GM12872 (cell line): ENCODE results near the gene RHBDD1.

Experiments
- TF ChIP-seq, protein P1 (sequence below): IDR thresholded peaks from 3 replicates; pipeline ENCODE4 v1.5.1; 2011; ENCODE audit warnings: low read depth, mild to moderate bottlenecking, low read length, moderate library complexity; ENCODE audit not compliant: insufficient read depth

Gene RHBDD1

DNA sequence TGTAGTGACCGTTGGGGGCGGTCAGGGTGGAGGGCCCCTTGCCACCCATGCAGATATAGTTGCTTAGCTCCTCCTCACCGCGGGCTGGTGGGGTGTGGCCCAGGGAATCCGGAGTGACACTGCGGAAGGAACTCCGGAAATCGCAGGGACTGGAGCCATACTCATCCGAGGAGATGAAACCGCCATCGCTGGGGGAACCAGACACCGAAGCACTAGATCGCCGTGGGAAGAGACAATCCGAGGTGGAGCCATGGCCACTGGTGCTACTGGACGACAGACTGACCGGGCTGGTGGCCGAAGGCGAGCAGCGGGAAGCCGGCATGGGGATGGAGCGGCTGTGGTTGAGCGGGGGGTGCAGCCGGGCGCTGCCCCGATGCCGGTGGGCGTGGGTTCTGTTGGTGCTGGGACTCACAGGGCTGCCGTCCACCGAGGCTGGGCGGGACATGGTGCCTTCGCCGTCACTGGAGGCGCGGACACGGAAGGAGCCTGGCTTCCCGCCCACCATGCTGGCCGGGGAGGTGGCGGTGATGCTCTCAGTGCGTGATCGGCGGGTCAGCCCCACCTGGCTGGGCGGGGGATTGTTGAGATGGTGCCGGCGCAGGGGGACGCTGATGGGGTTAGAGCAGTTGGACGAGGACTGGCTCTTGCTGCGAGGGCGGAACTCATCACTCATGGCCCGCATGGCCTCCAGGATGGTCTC, 38.4 kb upstream of the RHBDD1 start:
- TF ChIP-seq, protein P1, sequence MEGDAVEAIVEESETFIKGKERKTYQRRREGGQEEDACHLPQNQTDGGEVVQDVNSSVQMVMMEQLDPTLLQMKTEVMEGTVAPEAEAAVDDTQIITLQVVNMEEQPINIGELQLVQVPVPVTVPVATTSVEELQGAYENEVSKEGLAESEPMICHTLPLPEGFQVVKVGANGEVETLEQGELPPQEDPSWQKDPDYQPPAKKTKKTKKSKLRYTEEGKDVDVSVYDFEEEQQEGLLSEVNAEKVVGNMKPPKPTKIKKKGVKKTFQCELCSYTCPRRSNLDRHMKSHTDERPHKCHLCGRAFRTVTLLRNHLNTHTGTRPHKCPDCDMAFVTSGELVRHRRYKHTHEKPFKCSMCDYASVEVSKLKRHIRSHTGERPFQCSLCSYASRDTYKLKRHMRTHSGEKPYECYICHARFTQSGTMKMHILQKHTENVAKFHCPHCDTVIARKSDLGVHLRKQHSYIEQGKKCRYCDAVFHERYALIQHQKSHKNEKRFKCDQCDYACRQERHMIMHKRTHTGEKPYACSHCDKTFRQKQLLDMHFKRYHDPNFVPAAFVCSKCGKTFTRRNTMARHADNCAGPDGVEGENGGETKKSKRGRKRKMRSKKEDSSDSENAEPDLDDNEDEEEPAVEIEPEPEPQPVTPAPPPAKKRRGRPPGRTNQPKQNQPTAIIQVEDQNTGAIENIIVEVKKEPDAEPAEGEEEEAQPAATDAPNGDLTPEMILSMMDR = no peak

DNA sequence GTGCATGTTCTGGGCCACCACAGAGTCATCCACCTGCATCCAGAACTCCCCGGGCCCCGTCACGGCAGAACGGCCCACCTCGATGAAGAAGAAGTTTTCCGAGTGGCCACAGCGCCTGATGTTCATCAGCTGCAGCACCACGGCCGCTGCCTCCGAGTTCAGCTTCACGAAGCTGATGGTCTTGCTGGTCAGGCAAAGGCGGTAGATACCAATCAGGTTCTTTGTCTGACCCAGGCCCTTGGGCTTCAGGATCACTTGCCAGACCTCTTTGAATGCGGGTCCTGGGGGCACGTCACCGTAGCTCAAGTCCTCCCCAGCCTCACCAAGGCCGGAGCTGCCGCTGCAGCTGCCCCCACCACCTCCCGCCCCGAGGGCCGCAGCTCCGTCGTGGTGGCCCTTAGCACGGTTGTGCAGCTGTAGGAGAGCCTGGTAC, 37.8 kb upstream of the RHBDD1 start:
- TF ChIP-seq, protein P1 = no peak

DNA sequence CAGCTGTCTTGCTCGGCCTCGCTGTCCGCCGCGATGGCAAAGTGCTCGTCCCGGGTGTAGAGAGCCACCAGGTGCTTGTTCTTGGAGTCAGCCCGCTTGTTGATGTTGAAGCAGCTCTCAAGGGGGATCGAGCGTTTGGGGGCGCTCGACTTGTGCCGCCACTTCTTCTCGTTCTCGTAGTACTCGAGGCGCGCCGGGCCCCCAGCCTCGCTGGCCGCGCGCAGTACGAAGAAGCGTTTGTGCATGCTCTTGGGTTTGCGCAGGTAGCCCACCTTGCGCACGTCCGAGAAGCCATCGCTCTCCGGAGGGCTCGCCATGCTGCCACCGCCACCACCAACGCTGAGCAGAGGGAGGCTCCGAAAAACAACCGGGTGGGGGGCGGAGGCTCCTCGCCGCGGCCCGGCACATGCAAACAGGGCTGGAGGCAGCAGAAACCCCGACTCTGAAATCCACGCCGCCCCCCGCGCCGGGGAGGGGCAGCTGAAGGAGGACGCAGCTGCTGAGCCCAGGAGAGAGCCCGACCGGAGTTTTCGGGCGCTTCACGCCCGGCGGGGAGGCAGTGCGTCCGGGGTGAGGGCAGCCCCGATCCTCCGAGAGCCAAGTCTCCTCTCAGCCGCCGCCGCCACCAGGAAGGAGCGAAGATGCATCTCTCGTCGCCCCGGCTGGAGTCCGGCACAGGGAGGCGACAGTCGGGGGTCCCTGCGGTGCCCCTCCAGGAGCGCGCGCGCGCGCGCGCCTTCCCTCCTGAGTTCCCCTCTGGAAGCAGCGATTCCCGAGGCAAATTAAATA, 37.2 kb upstream of the RHBDD1 start:
- TF ChIP-seq, protein P1 = peak; percentile 45; the same call in 2 of the 3 replicates

DNA sequence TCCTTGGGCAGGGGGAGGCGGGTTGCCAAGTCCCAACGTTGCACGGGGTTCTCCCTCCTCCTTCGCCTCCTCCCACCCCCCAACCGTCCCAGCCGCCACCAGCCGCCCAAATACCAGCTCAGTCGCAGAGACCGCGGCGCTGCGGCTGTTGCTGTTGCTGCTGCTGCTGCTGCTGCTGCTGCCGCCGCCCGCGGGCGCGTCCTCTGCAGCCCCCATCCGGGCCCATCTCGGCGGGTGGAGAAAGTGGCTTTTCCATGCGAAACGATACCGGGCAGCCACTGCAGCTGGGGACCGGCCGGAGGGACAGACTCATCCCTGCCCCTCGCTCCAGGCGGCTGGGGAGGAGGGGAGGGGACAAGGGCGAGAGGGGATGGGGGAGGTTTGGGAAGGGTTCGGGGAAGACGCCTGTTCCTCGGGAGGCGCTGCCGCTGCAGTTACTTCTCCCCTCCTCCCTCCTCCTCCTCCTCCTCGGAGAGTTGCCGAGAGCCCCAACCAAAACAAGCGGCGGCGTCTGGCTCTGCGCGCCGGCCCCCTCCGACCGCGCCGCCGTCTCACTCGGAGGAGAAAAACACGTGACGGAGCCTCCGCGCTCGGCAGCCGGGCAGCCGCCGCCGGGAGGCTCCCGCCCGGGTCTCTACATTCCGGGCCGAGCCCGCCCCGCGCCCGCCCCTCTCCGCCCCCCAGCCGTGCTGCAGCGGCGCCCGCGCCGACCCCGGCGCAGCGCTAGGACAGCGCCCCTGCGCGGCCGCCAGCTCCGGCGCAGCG, 36.5 kb upstream of the RHBDD1 start, which contains the start of gene IRS1:
Gene IRS1 (minus strand): TSS at position 610 of the 765 bp plus-strand sequence. CDS start 1,082 bp downstream, outside the sequence.
- TF ChIP-seq, protein P1 = peak; percentile 45; the same call in 1 of the 3 replicates

DNA sequence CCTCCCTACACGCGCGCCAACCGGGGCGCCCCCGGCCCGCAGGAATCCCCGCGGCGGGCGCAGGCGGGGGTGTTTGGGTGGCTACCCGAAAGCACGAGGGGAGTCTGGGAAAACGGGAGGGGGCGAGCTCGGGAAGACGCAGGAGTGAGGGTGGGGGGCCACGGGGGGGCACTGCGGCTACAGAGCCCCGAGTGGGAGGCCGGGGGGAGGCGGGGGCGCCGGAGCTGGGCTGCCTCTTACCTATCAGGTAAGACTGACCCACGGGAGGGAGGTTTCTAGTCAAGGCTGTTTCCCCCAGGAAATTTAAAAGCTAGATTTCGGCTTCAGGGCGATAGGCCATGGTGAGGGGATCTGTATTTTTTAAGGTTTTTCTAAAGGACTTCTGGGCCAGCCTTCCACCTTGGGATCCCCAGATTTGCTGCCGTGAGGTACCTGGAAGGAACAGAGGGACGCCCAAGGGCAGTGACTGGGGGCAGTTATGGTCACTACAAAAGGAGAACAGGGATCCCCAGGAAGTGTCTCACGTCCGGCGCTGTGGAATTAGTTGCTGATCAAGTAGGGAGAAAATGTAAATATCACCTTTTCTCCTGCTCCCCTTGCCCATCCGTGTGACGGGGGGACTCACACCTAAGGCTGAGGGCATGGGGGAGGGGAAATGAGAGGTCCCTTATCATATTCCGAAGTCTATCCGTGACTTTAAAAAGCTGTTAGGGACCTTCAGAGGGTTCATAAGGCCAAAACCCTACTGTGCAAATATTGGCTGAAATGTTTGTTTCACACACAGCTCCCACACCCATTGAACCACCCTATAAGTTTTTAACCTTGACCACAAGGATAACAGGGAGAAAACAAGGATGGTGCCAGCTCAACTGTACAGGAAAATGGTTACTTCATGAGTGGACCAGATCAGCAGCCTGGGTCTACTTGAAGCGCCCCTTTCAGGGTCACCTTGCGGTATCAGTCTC, 35.6 kb upstream of the RHBDD1 start:
- TF ChIP-seq, protein P1 = no peak

DNA sequence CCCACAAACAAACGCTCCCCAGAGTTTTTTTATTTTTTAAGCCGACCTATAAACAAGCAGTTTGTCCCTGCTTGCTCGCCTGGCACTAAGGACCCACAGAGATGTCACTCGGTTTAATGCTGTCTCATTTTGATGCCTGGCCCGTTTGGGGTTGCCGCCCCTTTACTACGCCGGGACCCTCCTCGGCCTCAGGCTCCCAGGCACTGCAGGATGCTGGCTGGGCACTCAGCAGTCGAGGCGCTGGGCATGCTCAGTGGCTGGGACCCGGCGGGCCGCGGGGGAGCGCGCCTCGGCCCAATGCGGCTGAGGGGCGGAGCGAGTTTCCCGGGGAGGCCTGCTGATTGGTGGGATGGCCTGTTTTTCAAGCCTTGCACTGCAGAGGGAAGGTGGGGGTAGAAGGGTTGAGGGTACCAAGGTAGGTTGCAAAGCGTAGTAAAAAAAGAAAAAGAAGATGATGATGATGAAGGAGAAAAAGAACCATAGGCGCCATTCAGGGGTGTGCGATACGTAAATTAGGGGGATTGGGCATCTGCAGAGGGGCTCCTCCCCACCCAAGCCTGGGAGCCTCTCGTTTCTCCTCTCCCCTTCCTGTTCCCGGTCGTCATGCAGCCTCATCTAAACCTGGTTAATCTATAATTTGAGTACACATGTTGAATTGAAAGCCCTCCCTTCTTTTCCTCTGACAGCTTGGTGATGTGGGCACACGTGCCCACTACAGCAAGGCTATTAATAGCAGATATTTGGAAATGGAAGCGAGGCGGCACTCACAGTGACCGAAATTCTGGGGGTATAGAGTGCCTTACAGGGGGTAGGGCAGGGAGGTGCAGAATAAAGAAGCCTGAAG, 34.7 kb upstream of the RHBDD1 start:
- TF ChIP-seq, protein P1 = no peak; the same call in 2 of the 3 replicates
